NK-92 (cell line): Measurements from ENCODE around the gene ATG3.
"Not testable (repeated sequence)": the region's sequence is repeated elsewhere in the genome, so short reads cannot be mapped to it uniquely, and the experiment has no call there.

Source experiments
- DNase-seq: peaks from one replicate; lab custom pipeline; 2025; ENCODE audit not compliant: unreplicated experiment; lab: John Stamatoyannopoulos, UW

The ATG3 gene

GRCh38 chr3:112498914-112499711 lies 62.6 kb downstream of the ATG3 start, which contains the start of gene BTLA:
BTLA (minus strand) TSS chr3:112499472; CDS start chr3:112499358, 114 bp downstream.
- DNase-seq, result no peak

DNA sequence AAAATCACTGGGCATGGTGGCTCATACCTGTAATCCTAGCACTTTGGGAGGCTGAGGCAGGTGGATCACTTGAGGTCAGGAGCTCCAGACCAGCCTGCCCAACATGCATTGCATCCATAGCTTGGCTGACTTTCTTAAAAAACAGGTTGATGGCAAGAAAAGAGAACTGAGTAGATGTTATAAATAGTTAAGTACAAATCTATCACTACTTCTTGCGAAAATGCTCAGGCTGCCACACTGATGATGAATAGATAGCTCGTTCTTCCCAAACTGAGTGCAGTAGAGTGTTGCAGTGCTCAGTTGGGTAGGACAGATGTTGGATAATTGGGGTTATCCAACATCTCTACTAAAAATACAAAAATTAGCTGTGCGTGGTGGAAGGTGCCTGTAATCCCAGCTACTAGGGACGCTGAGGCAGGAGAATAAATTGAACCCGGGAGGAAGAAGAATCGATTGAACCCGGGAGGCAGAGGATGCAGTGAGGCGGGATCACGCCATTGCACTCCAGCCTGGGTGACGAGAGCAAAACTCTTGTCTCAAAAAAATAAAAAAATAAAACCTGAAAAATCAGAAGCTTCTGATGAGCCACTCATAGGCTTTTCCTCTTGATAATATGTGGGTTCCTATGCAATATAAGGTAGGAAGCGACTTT lies 63.7 kb downstream of the ATG3 start:
- DNase-seq, result no peak

DNA sequence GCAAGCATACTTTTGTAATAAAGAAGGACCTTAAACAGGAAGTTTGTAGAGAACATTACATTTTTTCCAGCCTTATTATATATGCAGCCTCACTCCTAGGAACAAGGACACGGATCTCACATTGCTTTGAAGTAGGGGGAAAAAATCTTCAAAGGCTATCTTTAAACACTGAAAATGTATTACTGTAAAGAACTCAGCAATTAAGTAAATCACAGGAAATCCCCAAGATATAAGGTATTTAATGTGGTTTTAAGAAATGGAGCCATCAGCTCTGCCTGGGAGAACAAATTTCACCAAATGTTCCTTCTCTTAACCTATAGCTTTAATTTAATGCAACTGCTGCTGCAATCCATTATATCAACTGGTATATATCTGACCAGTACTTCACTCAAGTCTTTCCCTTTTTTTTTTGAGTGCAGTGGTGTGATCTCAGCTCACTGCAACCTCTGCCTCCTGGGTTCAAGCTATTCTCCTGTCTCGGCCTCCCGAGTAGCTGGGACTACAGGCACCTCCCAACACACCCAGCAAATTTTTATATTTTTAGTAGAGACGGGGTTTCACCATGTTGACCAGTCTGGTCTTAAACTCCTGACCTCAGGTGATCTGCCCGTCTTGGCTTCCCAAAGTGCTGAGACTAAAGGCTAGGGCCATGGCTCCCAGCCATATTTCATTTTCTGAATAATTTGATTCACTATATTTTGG lies 65.2 kb downstream of the ATG3 start:
- DNase-seq, result no peak

DNA sequence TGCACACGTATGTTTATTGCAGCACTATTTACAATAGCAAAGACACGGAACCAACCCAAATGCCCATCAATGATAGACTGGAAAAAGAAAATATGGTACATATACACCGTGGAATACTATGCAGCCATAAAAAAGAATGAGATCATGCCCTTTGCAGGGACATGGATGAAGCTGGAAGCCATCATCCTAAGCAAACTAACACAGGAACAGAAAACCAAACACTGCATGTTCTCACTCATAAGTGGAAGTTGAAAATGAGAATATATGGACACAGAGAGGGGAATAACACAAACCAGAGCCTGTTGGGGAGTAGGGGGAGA lies 67.4 kb downstream of the ATG3 start:
- DNase-seq, result not testable (repeated sequence)

DNA sequence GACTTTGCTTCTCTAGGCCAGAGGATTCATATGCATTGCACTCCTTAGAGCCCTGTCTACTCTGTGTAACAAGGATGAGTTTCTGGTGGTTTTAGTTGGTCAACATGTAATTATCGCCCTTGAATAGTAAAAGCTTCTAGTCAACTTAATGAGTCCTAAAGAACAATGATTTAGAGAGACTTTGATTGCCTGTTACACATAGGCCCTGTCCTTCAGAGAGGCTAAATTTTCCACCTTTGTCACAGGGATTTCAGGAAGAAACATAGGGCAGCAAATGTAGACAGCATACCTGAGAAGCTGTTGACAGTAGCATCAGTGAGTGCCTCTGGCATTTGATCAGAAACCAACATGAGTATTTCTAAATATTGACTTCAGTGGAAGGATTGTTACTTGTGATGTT lies 69.6 kb downstream of the ATG3 start:
- no peak for DNase-seq

- no peak for DNase-seq
Observed at GRCh38 chr3:112491373-112491772, 70.4 kb downstream of the ATG3 start.

DNA sequence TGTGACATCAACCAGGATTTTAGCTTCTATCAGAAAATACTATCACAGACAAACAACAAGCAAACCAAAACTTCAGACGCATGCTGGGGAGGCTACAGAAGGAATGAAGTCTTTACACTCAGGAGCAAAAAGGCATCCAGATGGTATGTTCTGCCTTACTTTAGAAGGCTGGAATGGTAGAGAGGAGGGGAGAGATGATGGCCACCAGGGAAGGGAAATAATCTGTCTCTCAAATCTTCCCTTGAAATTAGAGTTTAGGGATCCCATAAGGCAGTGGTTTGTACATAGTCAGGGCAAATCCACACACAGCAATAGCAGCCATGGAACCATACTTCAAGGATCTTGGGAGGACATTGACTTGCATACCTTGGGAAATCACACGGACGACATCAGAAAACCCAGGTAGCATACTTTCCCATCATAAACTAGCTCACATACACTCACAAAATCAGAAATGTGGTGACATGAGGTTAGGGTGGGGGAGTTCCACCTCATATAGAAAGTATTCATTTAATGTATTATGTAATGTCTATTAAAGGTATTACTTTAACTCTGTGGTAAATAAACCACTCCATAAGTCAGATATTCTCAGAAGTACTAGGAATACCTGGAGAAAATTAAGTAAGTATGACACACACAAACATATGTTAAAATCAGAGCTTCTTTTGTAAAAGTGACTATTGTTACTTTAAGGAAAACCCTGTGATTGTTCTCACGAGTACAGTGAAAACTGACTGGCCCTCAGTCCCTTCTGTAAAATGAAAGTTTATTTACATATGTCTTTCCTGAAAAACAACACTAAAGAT lies 71.9 kb downstream of the ATG3 start:
- no peak for DNase-seq

DNA sequence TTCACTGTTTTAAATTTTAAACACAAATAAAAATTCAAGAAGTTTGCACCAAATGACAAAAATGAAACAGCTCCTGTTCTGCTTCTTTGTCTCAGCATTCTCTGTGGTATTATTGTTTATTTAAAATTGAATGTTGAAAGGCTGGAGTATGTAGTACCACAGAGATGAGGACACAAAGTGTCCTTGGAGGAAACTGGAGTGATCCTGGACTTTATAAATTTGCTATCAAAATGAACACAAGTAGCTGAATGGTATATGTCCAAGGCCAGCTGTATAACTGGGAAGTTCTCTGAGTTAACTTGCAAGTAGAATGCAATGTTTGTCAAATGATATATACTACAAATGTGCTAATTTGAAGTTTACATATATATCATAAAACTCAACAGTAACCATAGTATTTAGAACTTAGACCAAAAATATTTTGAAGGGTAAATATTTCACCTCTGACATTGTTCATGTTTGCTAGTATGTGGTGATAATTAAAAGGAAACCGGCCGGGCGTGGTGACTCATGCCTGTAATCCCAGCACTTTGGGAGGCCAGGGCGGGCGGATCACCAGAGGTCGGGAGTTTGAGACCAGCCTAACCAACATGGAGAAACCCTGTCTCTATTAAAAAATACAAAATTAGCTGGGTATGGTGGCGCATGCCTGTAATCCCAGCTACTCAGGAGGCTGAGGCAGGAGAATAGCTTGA lies 74.8 kb downstream of the ATG3 start:
- DNase-seq, result no peak

- DNase-seq, result no peak
Observed at GRCh38 chr3:112484352-112484751, 77.4 kb downstream of the ATG3 start.

DNA sequence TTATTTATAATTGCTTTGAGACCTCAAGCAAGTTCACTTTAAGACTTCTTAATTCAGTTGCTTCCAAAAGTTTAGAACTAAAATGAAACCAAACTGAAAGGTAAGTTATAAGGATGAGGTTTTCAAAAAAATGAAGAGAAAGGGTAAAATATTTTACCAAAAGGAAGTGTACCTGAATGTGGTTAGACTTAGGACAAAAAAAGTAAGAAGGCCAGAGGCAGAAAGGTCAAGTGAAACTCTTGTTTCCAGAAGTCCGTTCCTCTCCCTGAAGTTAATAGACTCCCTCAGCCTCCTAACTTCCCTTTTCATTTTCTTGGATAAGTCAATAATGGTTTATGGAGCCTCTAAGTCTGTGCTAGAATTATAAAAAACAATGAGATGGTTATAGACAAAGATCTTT lies 79.1 kb downstream of the ATG3 start:
- DNase-seq, result no peak
